Measurements from ENCODE around the gene CDC16. TPM values are rescaled to one million over a fixed set of nuclear protein-coding genes. Genes with fewer than 3 reads are reported as not detected.
"Not testable (repeated sequence)": the region's sequence is repeated elsewhere in the genome, so short reads cannot be mapped to it uniquely, and the experiment has no call there.

CDC16 gene
- total RNA-seq, 4 donors from 2014 or later, result 50.1 to 149 (median 69.7) TPM

GRCh38 chr13:114244637-114245036, 9.9 kb downstream of the CDC16 start:
- Histone ChIP-seq H3K27me3 (no peaks in the 10 kb centered on the region), H3K4me1 (no peaks in the 10 kb centered on the region), H3K9me3 (no peaks in the 10 kb centered on the region), H3K4me3 (no peak overlapping the region), H3K27ac (no peak overlapping the region), H3K36me3 (peaks cover 0 to 99% (median 3%) of the 10 kb centered on the region in 3 donors)
- no peak for DNase-seq
- TF ChIP-seq POLR2A (IDR thresholded peaks at IDR 0.05) (no peak), CTCF (IDR thresholded peaks at IDR 0.05) (no peak)

- H3K27me3 ChIP-seq, result no peaks in the 10 kb centered on the region
- H3K27ac ChIP-seq, result no peak overlapping the region
- no peaks in the 10 kb centered on the region for H3K4me1 ChIP-seq
- no peak overlapping the region for H3K4me3 ChIP-seq
- peaks cover 0 to 97% (median 3%) of the 10 kb centered on the region in 3 donors for H3K36me3 ChIP-seq
- DNase-seq, result no peak
- no peak for TF ChIP-seq POLR2A (IDR thresholded peaks at IDR 0.05)
- H3K9me3 ChIP-seq, result no peaks in the 10 kb centered on the region
Observed at GRCh38 chr13:114248011-114248410, 13.3 kb downstream of the CDC16 start.

- H3K27me3 ChIP-seq, result no peaks in the 10 kb centered on the region
- no peak overlapping the region for H3K4me3 ChIP-seq
- H3K4me1 ChIP-seq, result no peaks in the 10 kb centered on the region
- DNase-seq, result no peak
- H3K9me3 ChIP-seq, result no peaks in the 10 kb centered on the region
- H3K27ac ChIP-seq, result no peak overlapping the region
- TF ChIP-seq CTCF (IDR thresholded peaks at IDR 0.05) (no peak), POLR2A (IDR thresholded peaks at IDR 0.05) (no peak)
- H3K36me3 ChIP-seq, result peaks cover 0 to 90% (median 0%) of the 10 kb centered on the region in 3 donors
Observed at GRCh38 chr13:114249077-114249476, 14.4 kb downstream of the CDC16 start.

GRCh38 chr13:114251639-114252440, 17.1 kb downstream of the CDC16 start:
- H3K27me3 ChIP-seq, H3K4me3 ChIP-seq: not testable (repeated sequence)
- peaks cover 0 to 87% (median 0%) of the 10 kb centered on the region in 3 donors for H3K36me3 ChIP-seq

GRCh38 chr13:114256547-114256946, 21.9 kb downstream of the CDC16 start:
- Histone ChIP-seq H3K36me3 (peaks cover 0 to 88% (median 0%) of the 10 kb centered on the region in 3 donors), H3K9me3 (no peaks in the 10 kb centered on the region), H3K4me1 (no peaks in the 10 kb centered on the region), H3K4me3 (no peak overlapping the region), H3K27me3 (no peaks in the 10 kb centered on the region), H3K27ac (no peak overlapping the region)
- TF ChIP-seq CTCF (IDR thresholded peaks at IDR 0.05), result no peak
- TF ChIP-seq POLR2A (IDR thresholded peaks at IDR 0.05), result no peak
- DNase-seq, result no peak

More at GRCh38 chr13:114251639-114252440, 17.1 kb downstream of the CDC16 start:
- H3K9me3 ChIP-seq, H3K27ac ChIP-seq, H3K4me1 ChIP-seq, DNase-seq: not testable (repeated sequence)

GRCh38 chr13:114257014-114257413, 22.3 kb downstream of the CDC16 start:
- Histone ChIP-seq H3K27me3 (no peaks in the 10 kb centered on the region), H3K36me3 (peaks cover 0 to 88% (median 0%) of the 10 kb centered on the region in 3 donors), H3K27ac (no peak overlapping the region), H3K4me3 (no peak overlapping the region), H3K9me3 (no peaks in the 10 kb centered on the region), H3K4me1 (no peaks in the 10 kb centered on the region)
- DNase-seq, result no peak
- TF ChIP-seq POLR2A (IDR thresholded peaks at IDR 0.05) (no peak), CTCF (IDR thresholded peaks at IDR 0.05) (no peak)

Measured in Peyer's patch (tissue), 4 donors.